ENCODE data around the gene PAX7. TPM values are rescaled to one million over a fixed set of nuclear protein-coding genes. Genes with fewer than 3 reads are reported as not detected.

Gene PAX7
- total RNA-seq, 1 donor from 2014 or later: not detected

- DNase-seq (ENCODE audit: extremely low read depth, low read depth, low spot score): no peak
Observed at GRCh38 chr1:18787825-18788385, 157.3 kb downstream of the PAX7 start.

DNA sequence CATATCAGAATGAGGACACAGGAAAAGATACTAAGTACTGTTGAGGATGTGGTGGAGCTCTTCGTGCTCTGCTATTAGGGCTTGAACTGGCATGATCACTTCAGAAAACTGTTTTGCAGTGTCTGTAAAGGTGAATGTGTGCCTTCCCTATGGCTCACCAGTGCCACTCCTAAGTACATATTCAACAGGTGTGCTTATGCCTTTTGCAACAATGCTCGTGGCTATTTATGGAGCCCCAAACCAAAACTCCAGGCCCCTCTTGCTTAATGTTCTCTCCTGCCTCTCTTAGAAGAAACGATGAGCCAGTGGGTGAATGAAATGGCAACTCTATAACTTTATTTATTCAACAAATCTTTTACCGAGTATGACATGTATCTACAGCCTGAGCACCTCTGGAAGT is 158.6 kb downstream of the PAX7 start:
- DNase-seq (ENCODE audit: extremely low read depth, low read depth, low spot score): no peak

DNA sequence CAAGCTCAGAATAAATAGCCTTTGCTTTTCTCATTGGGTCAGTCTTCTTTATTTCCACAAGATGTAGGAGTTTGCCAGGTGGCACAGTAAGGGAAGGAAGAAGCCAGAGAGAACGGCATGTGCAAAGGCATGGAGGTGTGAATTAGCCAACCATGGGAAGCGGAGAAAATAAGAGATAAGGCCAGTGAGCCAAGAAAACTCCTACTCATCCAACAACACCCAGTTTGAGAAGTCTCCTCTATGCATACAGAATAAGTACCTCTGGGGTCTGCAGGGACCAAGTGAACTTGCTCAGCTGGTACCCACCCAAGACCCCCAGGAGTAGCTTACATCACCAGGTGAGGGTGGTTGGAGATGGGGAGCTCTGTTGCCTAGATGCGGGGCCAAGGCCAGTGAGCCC is 162.1 kb downstream of the PAX7 start:
- no peak for DNase-seq (ENCODE audit: extremely low read depth, low read depth, low spot score)

DNA sequence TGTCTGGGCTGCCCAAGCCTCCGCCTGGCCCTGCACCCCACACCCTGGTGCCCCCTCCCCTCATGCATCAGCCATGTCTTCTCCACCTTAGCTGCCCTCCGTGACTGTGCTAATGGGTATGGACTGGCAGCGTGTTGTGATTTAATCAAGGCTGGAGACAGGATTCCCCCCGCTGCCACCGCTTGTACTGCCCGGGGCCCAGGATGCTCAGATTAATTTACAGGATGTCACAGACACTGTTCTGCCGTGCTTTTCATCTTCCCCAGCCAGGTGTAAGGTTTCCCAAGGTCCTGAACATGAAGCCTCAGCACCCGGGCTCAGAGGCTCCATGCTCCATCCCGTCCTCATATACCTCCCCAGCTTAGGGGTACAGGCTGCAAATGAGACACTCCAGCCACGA is 162.5 kb downstream of the PAX7 start:
- no peak for DNase-seq (ENCODE audit: extremely low read depth, low read depth, low spot score)

- DNase-seq (ENCODE audit: extremely low read depth, low read depth, low spot score): no peak
Observed at GRCh38 chr1:18794051-18794450, 163.4 kb downstream of the PAX7 start.

DNA sequence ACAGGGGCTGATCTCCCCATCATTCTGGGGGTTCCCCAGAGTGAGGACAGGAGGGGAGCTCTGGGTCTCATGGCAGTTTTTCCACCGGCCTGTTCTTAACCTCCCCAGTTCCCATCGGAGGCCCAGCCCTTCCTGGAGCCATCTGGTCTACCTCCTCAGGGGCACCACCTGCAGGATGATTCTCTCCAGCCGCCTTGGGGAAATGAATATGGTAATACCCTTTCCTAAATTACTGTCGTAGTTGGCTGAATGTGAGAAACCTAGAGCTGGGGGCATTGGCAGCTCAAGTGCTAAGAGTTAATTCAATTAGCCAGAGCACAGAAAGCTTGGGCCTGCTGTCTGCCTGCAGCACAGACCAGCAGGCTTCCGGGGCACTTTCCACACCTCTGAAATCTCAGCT is 163.9 kb downstream of the PAX7 start:
- no peak for DNase-seq (ENCODE audit: extremely low read depth, low read depth, low spot score)

GRCh38 chr1:18795002-18795689 is 164.5 kb downstream of the PAX7 start:
- no peak for DNase-seq (ENCODE audit: extremely low read depth, low read depth, low spot score)

DNA sequence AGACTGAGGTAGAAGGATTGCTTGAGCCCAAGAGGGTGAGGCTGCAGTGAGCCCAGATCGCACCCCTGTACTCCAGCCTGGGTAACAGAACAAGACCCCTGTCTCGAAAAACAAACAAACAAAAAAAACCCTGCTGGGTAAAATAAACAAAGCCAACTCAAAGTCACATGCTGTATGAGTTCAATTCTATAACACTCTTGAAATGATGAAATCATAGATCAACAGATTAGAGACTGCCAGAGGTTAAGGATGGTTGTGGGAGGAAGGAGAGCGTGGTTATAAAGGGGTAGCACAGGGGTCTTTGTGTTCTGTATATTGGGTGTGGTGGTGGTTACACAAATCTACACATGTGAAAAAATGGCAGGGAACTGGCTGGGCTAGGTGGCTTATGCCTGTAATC is 166.3 kb downstream of the PAX7 start:
- DNase-seq (ENCODE audit: extremely low read depth, low read depth, low spot score): no peak

Other genes with a start within 250 kb of the PAX7 start
- 0.15 TPM in 1 of 2 replicates, not detected in the other for gene KLHDC7A, start 149.9 kb upstream of the PAX7 start, total RNA-seq
- not detected in 2 replicates for gene TAS1R2, start 228.8 kb downstream of the PAX7 start, total RNA-seq